Tibial artery (tissue), 4 donors: ENCODE data around the gene LRGUK.

Experiments
- DNase-seq, 2 donors: peaks; one replicate each; pipeline ENCODE4 v3.0.0-alpha.2; 2019
- H3K27ac ChIP-seq, 2 donors: fragments of 200-600 bp; sonication (generic) in 1 of 2; 1 replicate in 1 of 2; 2 replicates in 1 of 2; pipeline ENCODE4 v1.5.1; 2018 to 2019; ENCODE audit warnings: mild to moderate bottlenecking in 1 of 2
- H3K27me3 ChIP-seq, 2 donors: fragments of 200-600 bp; sonication (generic) in 1 of 2; one replicate each; pipeline versions ENCODE4 v1.5.1 to v1.6.0; 2016 to 2019
- H3K36me3 ChIP-seq, 3 donors: fragments of 200-600 bp; sonication (generic) in 2 of 3; one replicate each; pipeline ENCODE4 v1.5.1; 2016 to 2019; ENCODE audit warnings: mild to moderate bottlenecking in 2 of 3
- H3K4me1 ChIP-seq, 4 donors: fragments of 200-600 bp; sonication (generic) in 2 of 4; 1 replicate in 3 of 4; 2 replicates in 1 of 4; pipeline ENCODE4 v1.5.1; 2016 to 2019
- H3K4me3 ChIP-seq, 2 donors: fragments of 200-600 bp; sonication (generic) in 1 of 2; 1 replicate in 1 of 2; 2 replicates in 1 of 2; pipeline ENCODE4 v1.5.1; 2018 to 2019; ENCODE audit warnings: mild to moderate bottlenecking in 2 of 2
- H3K9me3 ChIP-seq, 3 donors: fragments of 200-600 bp; sonication (generic) in 1 of 3; one replicate each; pipeline ENCODE4 v1.5.1; 2016 to 2019
- intact Hi-C: fragments of 100-400 bp; cut with DNase I; formaldehyde crosslinking; loops from one replicate; pipeline ENCODE4 v1.15.0; 2023; ENCODE audit warnings: low total_unique reads
- TF ChIP-seq, protein P1 (sequence below), 2 experiments: fragments of 200-600 bp in 1 of 2; fragments of 450-650 bp in 1 of 2; IDR thresholded peaks; one replicate each; pipeline ENCODE4 v1.5.1; 2017 to 2019; ENCODE audit warnings: antibody characterized with exemption in 2 of 2, mild to moderate bottlenecking in 1 of 2, moderate library complexity in 1 of 2

The LRGUK gene

DNA sequence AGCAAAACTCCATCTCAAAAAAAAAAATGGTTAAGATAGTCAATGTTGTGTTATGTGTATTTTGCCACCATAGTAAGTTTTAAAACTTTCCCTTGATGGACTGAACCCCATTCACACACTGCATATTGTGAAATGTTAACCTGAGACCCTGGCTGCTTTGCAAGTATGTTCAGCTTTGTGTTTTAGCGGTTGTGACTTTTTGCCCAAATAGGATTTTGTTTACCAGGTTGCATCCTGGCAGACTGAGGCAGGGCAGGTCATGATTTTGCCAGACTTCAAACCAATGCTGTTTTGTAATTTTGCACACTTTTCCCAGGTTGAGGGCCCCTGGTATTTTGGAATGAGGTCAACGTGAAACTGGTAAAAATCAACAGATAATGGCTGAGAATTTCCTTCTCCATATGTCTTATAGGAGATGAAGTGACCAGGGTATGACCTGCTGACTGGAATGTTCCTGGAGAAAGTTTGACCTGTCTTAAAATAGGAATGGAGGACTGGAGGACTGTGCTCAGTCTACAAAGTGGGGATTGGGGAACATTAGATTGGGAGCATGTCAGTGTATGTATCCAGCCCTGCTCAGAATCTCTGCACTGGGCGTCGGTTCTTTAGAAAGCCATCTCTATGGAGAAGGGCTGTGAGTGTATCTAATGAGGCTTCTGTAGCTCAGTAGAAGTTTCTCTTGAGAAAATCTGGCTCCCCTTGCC is 76.2 kb downstream of the LRGUK start:
- H3K27me3 ChIP-seq: no peaks in the 10 kb centered on the region
- no peaks in the 10 kb centered on the region for H3K4me1 ChIP-seq
- no peaks in the 10 kb centered on the region for H3K9me3 ChIP-seq
- H3K4me3 ChIP-seq: no peak overlapping the region
- no peaks in the 10 kb centered on the region for H3K36me3 ChIP-seq
- intact Hi-C loops: no loop called here
- no peak overlapping the region for H3K27ac ChIP-seq
- TF ChIP-seq, protein P1, sequence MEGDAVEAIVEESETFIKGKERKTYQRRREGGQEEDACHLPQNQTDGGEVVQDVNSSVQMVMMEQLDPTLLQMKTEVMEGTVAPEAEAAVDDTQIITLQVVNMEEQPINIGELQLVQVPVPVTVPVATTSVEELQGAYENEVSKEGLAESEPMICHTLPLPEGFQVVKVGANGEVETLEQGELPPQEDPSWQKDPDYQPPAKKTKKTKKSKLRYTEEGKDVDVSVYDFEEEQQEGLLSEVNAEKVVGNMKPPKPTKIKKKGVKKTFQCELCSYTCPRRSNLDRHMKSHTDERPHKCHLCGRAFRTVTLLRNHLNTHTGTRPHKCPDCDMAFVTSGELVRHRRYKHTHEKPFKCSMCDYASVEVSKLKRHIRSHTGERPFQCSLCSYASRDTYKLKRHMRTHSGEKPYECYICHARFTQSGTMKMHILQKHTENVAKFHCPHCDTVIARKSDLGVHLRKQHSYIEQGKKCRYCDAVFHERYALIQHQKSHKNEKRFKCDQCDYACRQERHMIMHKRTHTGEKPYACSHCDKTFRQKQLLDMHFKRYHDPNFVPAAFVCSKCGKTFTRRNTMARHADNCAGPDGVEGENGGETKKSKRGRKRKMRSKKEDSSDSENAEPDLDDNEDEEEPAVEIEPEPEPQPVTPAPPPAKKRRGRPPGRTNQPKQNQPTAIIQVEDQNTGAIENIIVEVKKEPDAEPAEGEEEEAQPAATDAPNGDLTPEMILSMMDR (IDR thresholded peaks at IDR 0.05): no peak
- no peak for DNase-seq

DNA sequence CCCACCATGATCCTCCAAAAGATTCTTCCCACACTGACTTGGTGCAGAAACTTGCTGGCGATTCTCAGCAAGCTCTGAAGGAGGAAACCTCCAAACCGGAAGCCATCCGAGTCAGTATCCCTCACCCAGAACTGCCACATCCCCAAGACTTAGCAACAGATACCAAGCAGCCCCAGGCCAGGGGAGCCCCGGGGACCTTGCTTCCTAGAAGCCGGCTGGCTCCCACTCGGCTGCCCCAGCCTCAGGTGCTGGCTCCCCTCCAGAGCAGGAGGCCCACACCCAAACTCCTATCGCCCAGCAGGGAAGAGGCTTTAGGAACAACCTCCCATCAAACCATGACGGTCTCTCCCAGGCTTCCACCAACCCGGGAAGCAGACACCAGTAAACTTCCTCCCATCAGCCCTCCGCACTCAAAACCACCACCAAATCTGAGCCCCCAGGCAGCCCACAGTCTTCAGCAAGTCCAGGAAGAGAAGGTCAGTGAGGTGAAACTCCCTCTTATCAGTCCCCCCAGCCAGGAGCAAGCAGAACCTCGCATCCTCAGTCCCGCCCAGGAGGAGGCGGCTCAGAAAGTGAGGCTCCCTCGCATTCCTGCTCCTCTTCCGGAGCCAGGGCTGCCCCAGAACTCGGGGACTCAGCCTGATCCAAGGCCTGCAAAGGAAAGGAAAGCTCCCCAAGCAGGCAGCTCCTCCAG is 82.3 kb downstream of the LRGUK start:
- Histone ChIP-seq H3K4me1 (no peaks in the 10 kb centered on the region), H3K4me3 (no peak overlapping the region), H3K27me3 (no peaks in the 10 kb centered on the region), H3K36me3 (no peaks in the 10 kb centered on the region), H3K27ac (no peak overlapping the region), H3K9me3 (no peaks in the 10 kb centered on the region)
- TF ChIP-seq, protein P1 (IDR thresholded peaks at IDR 0.05): no peak
- DNase-seq: no peak
- intact Hi-C loops: no loop called here

DNA sequence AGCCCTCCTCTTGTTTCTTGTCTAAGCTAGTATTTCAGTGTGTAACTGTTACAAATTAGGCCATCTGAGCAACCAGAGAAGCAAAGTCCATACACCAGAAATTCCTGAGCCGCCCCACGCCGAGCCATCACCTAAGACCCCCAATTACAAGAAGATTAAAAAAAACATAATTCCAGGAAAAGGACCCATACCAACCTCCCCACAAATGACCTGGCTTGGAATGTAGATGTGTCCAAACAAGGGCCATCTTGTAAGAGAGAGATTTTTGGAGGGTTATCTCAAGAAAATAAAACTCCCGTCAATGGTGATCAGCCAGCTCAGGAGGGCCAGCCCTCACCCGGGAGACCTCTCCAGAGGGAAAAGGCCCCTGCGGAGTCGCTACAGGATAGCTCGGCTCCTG is 83.1 kb downstream of the LRGUK start:
- intact Hi-C loops: no loop called here
- H3K36me3 ChIP-seq: no peaks in the 10 kb centered on the region
- H3K4me1 ChIP-seq: no peaks in the 10 kb centered on the region
- H3K9me3 ChIP-seq: no peaks in the 10 kb centered on the region
- H3K27ac ChIP-seq: no peak overlapping the region
- H3K4me3 ChIP-seq: no peak overlapping the region
- no peak for DNase-seq
- TF ChIP-seq, protein P1 (IDR thresholded peaks at IDR 0.05): no peak
- no peaks in the 10 kb centered on the region for H3K27me3 ChIP-seq

DNA sequence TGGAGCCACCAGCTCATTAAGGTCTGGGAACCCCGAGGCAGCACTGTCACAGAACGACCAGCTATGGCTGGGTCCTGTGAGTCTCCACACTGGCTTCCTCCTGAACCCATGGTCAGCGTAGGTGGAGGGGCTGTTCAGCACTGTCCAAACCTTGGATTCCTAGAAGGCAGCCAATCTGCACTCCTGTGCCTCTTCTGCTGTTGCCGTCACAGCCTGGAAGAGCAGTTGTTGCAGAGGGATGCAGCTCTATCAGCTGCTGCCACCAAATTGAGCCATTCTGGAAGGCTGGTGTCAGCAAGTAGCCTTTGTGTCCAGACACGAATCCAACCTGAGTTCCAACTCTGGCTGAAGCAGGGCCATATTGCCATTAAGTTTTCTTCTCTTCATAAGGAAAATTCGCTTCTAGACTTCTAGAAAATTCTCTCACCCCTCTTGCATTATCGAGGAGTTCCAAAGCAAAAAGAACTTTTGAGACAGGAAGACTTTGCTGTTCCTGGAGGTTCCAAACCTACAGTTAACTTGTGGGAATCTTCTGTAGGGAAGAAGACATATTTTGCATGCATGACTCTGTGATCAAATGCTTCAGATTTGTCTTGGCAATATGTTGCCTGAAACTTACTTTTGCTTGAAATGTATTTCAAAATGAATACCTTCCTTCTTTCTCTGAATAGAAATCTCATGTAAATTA is 84.0 kb downstream of the LRGUK start:
- Histone ChIP-seq H3K27ac (no peak overlapping the region), H3K4me1 (no peaks in the 10 kb centered on the region), H3K4me3 (no peak overlapping the region), H3K36me3 (no peaks in the 10 kb centered on the region), H3K9me3 (no peaks in the 10 kb centered on the region), H3K27me3 (no peaks in the 10 kb centered on the region)
- intact Hi-C loops: no loop called here
- DNase-seq: no peak
- TF ChIP-seq, protein P1 (IDR thresholded peaks at IDR 0.05): no peak

DNA sequence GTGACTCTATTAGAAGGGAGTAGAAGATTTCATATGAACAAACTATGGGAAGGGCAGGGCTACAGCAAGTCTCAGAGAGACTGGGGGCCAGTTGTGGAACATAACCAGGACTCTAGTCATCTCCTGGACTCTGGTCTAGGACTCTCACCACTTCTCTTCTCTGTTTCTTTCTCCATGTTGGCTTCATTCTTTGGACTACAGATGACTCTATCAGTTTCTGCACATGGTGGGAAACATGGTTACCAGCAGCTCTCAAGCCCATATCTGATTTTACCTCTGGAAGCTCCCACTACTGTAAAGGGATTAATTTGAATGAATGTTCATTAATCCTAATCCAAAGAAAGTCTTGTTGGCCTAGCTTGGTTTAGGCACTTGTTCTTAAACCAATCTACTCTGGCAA is 84.7 kb downstream of the LRGUK start:
- Histone ChIP-seq H3K36me3 (no peaks in the 10 kb centered on the region), H3K27me3 (no peaks in the 10 kb centered on the region), H3K4me1 (no peaks in the 10 kb centered on the region), H3K27ac (no peak overlapping the region), H3K4me3 (no peak overlapping the region), H3K9me3 (no peaks in the 10 kb centered on the region)
- TF ChIP-seq, protein P1 (IDR thresholded peaks at IDR 0.05): no peak
- intact Hi-C loops: no loop called here
- no peak for DNase-seq
